Upper lobe of right lung (tissue), 1 donor: ENCODE data around the gene BLID. TPM values are rescaled to one million over a fixed set of nuclear protein-coding genes. Genes with fewer than 3 reads are reported as not detected.
A peak's percentile ranks its signal among the peaks of the same experiment; 100 is the strongest.

ENCODE experiments used
- ATAC-seq: fragments of 200-7000 bp; cut with Tn5 transposase; one replicate; pipeline ENCODE4 v1.9.1; 2020; ENCODE audit warnings: mild to moderate bottlenecking, moderate library complexity
- DNase-seq: peaks from one replicate; pipeline ENCODE4 v3.0.0-alpha.2; 2020
- H3K27ac ChIP-seq: fragments of 200-600 bp; one replicate; pipeline ENCODE4 v1.8.0; 2022
- H3K27me3 ChIP-seq: fragments of 200-600 bp; one replicate; pipeline ENCODE4 v1.8.0; 2022; ENCODE audit warnings: mild to moderate bottlenecking
- H3K36me3 ChIP-seq: fragments of 200-600 bp; one replicate; pipeline ENCODE4 v1.8.0; 2022
- H3K4me1 ChIP-seq: fragments of 200-600 bp; one replicate; pipeline ENCODE4 v1.8.0; 2022
- H3K4me3 ChIP-seq: fragments of 200-600 bp; one replicate; pipeline ENCODE4 v1.8.0; 2022; ENCODE audit warnings: mild to moderate bottlenecking
- H3K9me3 ChIP-seq: fragments of 200-600 bp; one replicate; pipeline ENCODE4 v1.8.0; 2022
- intact Hi-C: fragments of 100-400 bp; cut with DNase I; formaldehyde crosslinking; loops from one replicate; pipeline ENCODE4 v1.11.0; 2022
- total RNA-seq: library from RNA; stranded (reverse); fragmentation: NEBNext Ultra II Directional; extraction: Animal tissue kit (Norgen Biotek cat#: 25700); gene quantifications from one replicate; pipeline ENCODE4 v1.2.1, GENCODE V29; 2021
- TF ChIP-seq, protein P1 (sequence below): fragments of 200-600 bp; IDR thresholded peaks from one replicate; pipeline ENCODE4 v1.8.0; 2022; ENCODE audit warnings: antibody characterized with exemption
- donor health status: DM: no; HTN: yes; CAD: no; lungs with severe emphysema.

The BLID gene
- total RNA-seq, 1 donor from 2014 or later: not detected

DNA sequence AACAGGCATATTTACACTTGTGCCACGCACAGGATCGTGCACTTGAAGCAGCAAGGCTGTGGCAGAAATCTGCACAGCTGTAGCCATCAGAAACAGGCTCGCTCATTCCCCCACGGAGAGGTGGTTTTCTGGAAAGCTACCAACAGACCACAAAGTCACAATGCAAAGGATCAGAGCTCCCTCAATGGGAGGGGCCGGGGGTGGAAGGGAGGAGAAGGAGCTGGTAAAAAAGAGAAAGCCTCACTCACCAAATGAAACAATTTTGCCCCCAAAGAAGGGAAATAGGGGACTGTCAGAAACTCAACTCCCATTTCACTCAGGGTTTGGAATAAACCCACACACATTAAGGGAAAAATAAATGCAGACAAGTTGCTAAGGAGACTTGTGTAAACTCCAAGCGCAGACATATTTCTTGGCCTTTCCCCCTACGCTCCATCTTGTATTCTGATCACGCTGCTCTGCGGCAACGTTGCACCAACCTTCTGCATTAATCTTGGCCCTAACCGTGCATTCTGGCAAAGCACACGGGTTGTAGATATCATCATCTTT lies 43.2 kb upstream of the BLID start:
- Histone ChIP-seq H3K4me3 (peak overlapping the region; percentile 19), H3K27me3 (no peaks in the 10 kb centered on the region), H3K9me3 (no peaks in the 10 kb centered on the region), H3K27ac (peak overlapping the region; percentile 63), H3K36me3 (no peaks in the 10 kb centered on the region), H3K4me1 (no peaks in the 10 kb centered on the region)
- DNase-seq (no peak), ATAC-seq (no peak)
- TF ChIP-seq, protein P1, sequence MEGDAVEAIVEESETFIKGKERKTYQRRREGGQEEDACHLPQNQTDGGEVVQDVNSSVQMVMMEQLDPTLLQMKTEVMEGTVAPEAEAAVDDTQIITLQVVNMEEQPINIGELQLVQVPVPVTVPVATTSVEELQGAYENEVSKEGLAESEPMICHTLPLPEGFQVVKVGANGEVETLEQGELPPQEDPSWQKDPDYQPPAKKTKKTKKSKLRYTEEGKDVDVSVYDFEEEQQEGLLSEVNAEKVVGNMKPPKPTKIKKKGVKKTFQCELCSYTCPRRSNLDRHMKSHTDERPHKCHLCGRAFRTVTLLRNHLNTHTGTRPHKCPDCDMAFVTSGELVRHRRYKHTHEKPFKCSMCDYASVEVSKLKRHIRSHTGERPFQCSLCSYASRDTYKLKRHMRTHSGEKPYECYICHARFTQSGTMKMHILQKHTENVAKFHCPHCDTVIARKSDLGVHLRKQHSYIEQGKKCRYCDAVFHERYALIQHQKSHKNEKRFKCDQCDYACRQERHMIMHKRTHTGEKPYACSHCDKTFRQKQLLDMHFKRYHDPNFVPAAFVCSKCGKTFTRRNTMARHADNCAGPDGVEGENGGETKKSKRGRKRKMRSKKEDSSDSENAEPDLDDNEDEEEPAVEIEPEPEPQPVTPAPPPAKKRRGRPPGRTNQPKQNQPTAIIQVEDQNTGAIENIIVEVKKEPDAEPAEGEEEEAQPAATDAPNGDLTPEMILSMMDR: no peak
- intact Hi-C loops: no loop called here

DNA sequence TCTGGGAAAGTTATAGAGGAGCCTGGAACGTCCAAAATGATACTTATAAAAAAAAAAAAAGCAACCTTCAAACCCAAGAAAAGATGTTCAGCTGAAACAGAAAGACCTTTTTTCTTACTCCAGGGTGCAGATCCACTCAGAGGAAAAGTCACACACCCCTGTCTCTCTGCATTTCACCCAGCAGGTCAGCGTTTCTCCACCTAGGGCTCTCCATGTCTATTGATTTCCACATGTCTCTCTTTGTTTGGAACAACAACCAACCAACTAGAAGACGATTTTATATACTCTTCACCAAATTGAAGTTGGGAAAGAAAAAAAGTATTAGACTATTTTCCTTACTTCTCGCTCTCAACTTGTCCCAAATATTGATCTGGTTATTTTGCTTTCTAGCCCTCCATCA lies 42.2 kb upstream of the BLID start:
- Histone ChIP-seq H3K36me3 (no peaks in the 10 kb centered on the region), H3K4me3 (peak overlapping the region; percentile 45), H3K9me3 (no peaks in the 10 kb centered on the region), H3K27me3 (no peaks in the 10 kb centered on the region), H3K4me1 (no peaks in the 10 kb centered on the region), H3K27ac (peak overlapping the region; percentile 64)
- DNase-seq (no peak), ATAC-seq (no peak)
- TF ChIP-seq, protein P1: no peak
- intact Hi-C loops: no loop called here

DNA sequence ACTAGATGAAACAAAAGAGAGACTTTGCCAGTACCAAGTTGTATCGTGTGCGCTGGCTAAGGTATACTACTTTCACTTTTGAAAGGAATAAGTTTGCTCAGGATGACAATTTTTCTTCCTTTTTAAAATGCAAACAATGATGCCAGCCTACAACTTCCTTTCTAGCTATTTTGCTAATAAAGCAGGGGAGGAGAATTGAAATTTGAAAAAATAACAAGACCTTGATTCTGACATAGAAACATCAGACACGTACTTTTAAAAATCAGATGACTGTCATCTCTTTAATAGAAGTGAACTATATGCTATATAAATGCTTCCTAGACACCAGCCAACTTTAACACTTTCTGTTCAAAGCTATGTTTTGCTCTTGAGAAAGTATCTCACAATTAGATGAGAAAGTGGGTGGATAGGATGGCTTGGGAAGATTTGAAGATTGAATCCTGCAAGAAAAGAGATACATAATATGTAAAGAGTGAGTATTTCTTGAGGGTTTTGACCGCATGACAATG lies 41.7 kb upstream of the BLID start:
- DNase-seq (no peak), ATAC-seq (no peak)
- Histone ChIP-seq H3K4me3 (peak overlapping the region; percentile 45), H3K9me3 (no peaks in the 10 kb centered on the region), H3K27ac (peak overlapping the region; percentile 64), H3K27me3 (no peaks in the 10 kb centered on the region), H3K36me3 (no peaks in the 10 kb centered on the region), H3K4me1 (no peaks in the 10 kb centered on the region)
- TF ChIP-seq, protein P1: no peak
- intact Hi-C loops: no loop called here

DNA sequence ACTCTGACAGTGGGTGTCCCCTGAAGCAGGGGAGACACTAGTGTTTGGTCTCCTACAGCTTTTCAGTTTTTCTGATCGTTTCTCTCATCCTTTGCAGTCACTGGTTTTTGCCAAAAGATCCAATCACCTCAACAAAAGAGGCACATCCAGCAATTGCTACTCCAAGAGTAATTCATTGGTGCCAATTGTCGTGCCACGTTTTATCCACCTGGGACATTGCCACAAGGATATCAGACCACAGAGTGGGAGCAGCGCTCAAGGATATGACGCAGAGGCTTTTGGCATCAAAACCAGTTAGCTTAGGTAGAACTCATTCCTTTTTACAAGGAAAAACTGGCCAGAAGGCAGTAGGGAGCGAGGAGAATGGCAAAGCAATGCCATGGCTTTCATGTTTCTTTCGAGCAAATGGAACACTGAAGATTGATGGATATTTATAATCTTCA lies 40.9 kb upstream of the BLID start:
- Histone ChIP-seq H3K4me3 (peak overlapping the region; percentile 45), H3K27ac (peak overlapping the region; percentile 64), H3K9me3 (no peaks in the 10 kb centered on the region), H3K36me3 (no peaks in the 10 kb centered on the region), H3K4me1 (no peaks in the 10 kb centered on the region), H3K27me3 (no peaks in the 10 kb centered on the region)
- TF ChIP-seq, protein P1: no peak
- no peak for DNase-seq
- intact Hi-C loops: no loop called here
- peak; percentile 69 for ATAC-seq

DNA sequence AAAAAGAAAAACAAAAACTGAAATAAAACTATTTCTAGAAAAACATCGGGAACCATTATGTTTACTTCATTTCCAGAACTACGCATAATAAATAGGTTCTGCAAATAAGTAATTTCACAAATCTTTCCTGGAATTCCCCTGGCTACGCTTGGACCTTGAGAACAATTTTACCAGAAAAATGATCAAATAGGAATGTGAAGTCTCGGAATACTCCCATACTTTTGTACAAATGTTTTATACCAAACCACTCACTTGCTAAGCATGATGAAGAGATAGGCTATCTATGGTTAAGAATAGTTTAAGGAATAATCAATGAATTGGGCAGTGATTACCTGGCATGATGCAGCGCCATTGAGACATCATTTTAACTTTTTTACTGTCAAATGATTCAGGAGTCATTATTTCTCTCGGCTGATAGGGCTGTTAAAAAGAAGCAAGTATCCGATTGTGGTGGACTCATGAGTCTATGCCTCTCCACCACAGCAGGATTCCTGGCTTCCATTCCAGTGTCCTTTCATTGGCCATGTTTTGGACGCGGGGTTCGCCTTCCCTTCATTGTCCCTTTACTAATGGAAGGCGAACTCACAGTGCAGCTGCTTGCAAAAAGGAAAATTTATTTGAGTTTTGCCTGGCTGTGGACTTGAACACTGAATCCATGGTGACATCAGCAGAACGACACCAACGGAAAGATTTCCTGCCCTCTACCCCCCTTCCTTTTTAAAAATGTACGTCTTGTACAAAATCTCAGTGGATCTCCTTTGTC lies 39.9 kb upstream of the BLID start:
- TF ChIP-seq, protein P1: no peak
- no peaks in the 10 kb centered on the region for H3K9me3 ChIP-seq
- H3K27ac ChIP-seq: peak overlapping the region; percentile 64
- DNase-seq: no peak
- no peaks in the 10 kb centered on the region for H3K36me3 ChIP-seq
- ATAC-seq: no peak
- H3K4me1 ChIP-seq: no peaks in the 10 kb centered on the region
- no peak overlapping the region for H3K4me3 ChIP-seq
- no peaks in the 10 kb centered on the region for H3K27me3 ChIP-seq
- intact Hi-C loops: no loop called here
